ENCODE measurements around the gene AK9. TPM values are rescaled to one million over a fixed set of nuclear protein-coding genes. Genes with fewer than 3 reads are reported as not detected.

Gene AK9
- total and polyA plus RNA-seq, 9 of the 15 experiments (the other 6 are each of a cell fraction or from before 2014, with no cell fraction given): 0.59 to 1.9 (median 1.2) TPM

DNA sequence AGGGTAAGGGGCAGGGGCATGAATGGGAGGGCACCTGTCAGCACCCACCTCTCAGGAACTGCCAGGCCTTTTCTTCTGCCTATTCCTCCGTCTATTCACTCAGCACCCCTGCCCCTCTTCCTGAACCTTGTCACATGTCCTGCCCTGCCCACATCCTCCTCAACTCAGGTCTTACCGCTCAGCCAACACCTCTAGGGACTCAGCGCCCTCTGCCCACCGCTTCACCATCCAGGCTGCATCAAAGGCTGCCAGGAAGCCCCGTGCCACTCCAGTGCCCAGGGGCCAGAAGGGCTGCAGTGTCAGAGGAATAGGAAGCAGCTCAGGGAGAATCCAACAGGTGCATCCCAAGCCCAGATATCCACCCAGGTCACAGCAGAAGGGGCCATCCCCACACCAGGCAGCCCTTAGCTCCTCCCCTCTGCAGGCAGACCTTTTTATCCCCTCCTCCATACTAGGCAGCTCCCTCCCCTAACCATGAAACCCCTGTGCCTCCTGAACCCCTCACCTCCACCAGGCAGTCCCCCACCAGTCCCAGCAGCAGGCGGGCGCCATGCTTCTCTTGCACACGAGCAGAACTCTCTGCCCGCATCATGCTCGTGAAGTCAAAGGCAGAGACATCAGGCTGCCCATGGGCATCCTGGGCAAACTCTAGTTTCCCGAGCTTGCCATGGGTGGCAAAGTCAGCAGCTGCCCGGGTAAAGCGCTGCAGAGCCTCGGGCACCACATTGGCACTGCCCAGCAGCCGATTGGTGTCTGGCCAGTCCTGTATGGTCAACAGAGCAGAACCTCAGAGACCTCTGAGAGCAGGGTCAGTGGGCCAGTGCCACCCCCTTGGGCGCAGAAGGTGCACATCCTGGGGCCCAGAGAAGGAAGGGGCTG, 241.0 kb downstream of the AK9 start:
- Histone ChIP-seq H3K4me1 (replicated peaks in 1 of 2; ENCODE audit: control insufficient read depth in 2 of 2, insufficient read depth in 2 of 2, low read length in 2 of 2) (peaks cover 11 to 51% of the 10 kb centered on the region in 2 experiments; a peak in 4 of 5 replicates), H3K27me3 (ENCODE audit: control insufficient read depth in 2 of 2, insufficient read depth in 2 of 2, low read length in 2 of 2) (no peaks in the 10 kb centered on the region), H3K4me2 (ENCODE audit: insufficient read depth, low read length) (no peak overlapping the region), H3K79me2 (ENCODE audit: control insufficient read depth, insufficient read depth, low read length) (no peaks in the 10 kb centered on the region), H3K9ac (ENCODE audit: insufficient read depth in 1 of 2, low read depth in 2 of 2, low read length in 2 of 2) (peak overlapping the region in 1 of 2 experiments; percentile 38; a peak in 1 of 4 replicates), H3K9me3 (replicated peaks; ENCODE audit: control insufficient read depth, insufficient read depth, low read depth, low read length) (no peaks in the 10 kb centered on the region), H3K27ac (ENCODE audit: extremely low read depth, low read depth, low read length) (no peak overlapping the region), H3K9me1 (ENCODE audit: control insufficient read depth, insufficient read depth, low read length) (no peaks in the 10 kb centered on the region), H4K20me1 (replicated peaks; ENCODE audit: control insufficient read depth, insufficient read depth, low read length) (no peaks in the 10 kb centered on the region), H2AFZ (ENCODE audit: low read depth, low read length) (no peak overlapping the region), H3K36me3 (ENCODE audit: control insufficient read depth, insufficient read depth, low read length) (peaks cover 18% of the 10 kb centered on the region; the same call in 1 of the 3 replicates), H3K4me3 (no peak overlapping the region)
- no peak for DNase-seq (ENCODE audit: extremely low read depth in 1 of 4, low spot score in 3 of 4)
- CTCF ChIA-PET (ENCODE audit: low intra/inter-chr PET ratio): no interaction called here
- POLR2A ChIA-PET: interaction anchor here (0.6 to 8.2 kb wide), 5 partner anchors 6 to 532 kb away, joined by 3 to 92 read pairs (median 4); partner anchors contain the start of genes PPIL6, SESN1 and SMPD2
- BruUV-seq (replicated peaks): no TSS peak
- TF ChIP-seq, protein P1, sequence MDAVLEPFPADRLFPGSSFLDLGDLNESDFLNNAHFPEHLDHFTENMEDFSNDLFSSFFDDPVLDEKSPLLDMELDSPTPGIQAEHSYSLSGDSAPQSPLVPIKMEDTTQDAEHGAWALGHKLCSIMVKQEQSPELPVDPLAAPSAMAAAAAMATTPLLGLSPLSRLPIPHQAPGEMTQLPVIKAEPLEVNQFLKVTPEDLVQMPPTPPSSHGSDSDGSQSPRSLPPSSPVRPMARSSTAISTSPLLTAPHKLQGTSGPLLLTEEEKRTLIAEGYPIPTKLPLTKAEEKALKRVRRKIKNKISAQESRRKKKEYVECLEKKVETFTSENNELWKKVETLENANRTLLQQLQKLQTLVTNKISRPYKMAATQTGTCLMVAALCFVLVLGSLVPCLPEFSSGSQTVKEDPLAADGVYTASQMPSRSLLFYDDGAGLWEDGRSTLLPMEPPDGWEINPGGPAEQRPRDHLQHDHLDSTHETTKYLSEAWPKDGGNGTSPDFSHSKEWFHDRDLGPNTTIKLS (IDR thresholded peaks at IDR 0.05; ENCODE audit: borderline replicate concordance, low read depth): no peak
- 0 out of 2 replicates have a peak, but pooled peaks have one; percentile 5 for TF ChIP-seq SUPT5H (IDR thresholded peaks at IDR 0.05)
- peak; percentile 63; the same call in 1 of the 2 replicates for TF ChIP-seq POLR2G (IDR thresholded peaks at IDR 0.05; ENCODE audit: low read depth, low read length)
- TF ChIP-seq TOE1 (IDR thresholded peaks at IDR 0.05; ENCODE audit: borderline replicate concordance): no peak
- no peak for TF ChIP-seq TOE1 (CRISPR knock-in tag; IDR thresholded peaks at IDR 0.05; ENCODE audit: borderline replicate concordance, low read depth)
- TF ChIP-seq, protein P2, sequence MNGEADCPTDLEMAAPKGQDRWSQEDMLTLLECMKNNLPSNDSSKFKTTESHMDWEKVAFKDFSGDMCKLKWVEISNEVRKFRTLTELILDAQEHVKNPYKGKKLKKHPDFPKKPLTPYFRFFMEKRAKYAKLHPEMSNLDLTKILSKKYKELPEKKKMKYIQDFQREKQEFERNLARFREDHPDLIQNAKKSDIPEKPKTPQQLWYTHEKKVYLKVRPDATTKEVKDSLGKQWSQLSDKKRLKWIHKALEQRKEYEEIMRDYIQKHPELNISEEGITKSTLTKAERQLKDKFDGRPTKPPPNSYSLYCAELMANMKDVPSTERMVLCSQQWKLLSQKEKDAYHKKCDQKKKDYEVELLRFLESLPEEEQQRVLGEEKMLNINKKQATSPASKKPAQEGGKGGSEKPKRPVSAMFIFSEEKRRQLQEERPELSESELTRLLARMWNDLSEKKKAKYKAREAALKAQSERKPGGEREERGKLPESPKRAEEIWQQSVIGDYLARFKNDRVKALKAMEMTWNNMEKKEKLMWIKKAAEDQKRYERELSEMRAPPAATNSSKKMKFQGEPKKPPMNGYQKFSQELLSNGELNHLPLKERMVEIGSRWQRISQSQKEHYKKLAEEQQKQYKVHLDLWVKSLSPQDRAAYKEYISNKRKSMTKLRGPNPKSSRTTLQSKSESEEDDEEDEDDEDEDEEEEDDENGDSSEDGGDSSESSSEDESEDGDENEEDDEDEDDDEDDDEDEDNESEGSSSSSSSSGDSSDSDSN (IDR thresholded peaks at IDR 0.05; ENCODE audit: borderline replicate concordance in 1 of 2, low read depth in 2 of 2, low read length in 2 of 2): no peak
- TF ChIP-seq, protein P3, sequence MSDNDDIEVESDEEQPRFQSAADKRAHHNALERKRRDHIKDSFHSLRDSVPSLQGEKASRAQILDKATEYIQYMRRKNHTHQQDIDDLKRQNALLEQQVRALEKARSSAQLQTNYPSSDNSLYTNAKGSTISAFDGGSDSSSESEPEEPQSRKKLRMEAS (CRISPR knock-in tag; IDR thresholded peaks at IDR 0.05): 0 out of 2 replicates have a peak, but pooled peaks have one; percentile 14
- TF ChIP-seq SMARCB1 (IDR thresholded peaks at IDR 0.05; ENCODE audit: insufficient read length, low read depth): no peak
- intact Hi-C loops (cut with micrococcal nuclease) (no loop called here), in situ Hi-C loops (cut with MboI) (no loop called here)
- 56% methylated on average over 11 of the region's 16 CpGs for WGBS (ENCODE audit: insufficient coverage, low coverage, missing lambda C conversion rate)
- no peak for FAIRE-seq
- ATAC-seq: no peak

All from K562 (cell line).